AG20443 (cell line): ENCODE data around the gene RUNX1.
A peak's percentile ranks its signal among the peaks of the same experiment; 100 is the strongest.

Experiments
- DNase-seq: peaks from one replicate; pipeline ENCODE4 v3.0.0; 2012; ENCODE audit warnings: low spot score, mixed read lengths

Gene RUNX1

GRCh38 chr21:35059742-35060141 lies 10.6 kb upstream of the RUNX1 start:
- DNase-seq = no peak

GRCh38 chr21:35058058-35058457 lies 9.0 kb upstream of the RUNX1 start:
- no peak for DNase-seq

GRCh38 chr21:35057428-35057827 lies 8.3 kb upstream of the RUNX1 start:
- no peak for DNase-seq

- no peak for DNase-seq
Measured at GRCh38 chr21:35053356-35054096, 4.4 kb upstream of the RUNX1 start.

- DNase-seq = no peak
Measured at GRCh38 chr21:35052801-35053200, 3.7 kb upstream of the RUNX1 start.

GRCh38 chr21:35051287-35051818 lies 2.3 kb upstream of the RUNX1 start:
- peak; percentile 90 for DNase-seq

- peak; percentile 24 for DNase-seq
Measured at GRCh38 chr21:35050348-35051286, 1.5 kb upstream of the RUNX1 start.

- peak; percentile 25 for DNase-seq
Measured at GRCh38 chr21:35048183-35048601, 910 bp downstream of the RUNX1 start.

GRCh38 chr21:35046880-35047229 lies 2.2 kb downstream of the RUNX1 start:
- peak; percentile 68 for DNase-seq

GRCh38 chr21:35046263-35046624 lies 2.9 kb downstream of the RUNX1 start:
- DNase-seq = no peak

GRCh38 chr21:35045542-35046262 lies 3.4 kb downstream of the RUNX1 start:
- DNase-seq = no peak

- no peak for DNase-seq
Measured at GRCh38 chr21:35044770-35045541, 4.1 kb downstream of the RUNX1 start.

GRCh38 chr21:35044128-35044527 lies 5.0 kb downstream of the RUNX1 start:
- DNase-seq = no peak

GRCh38 chr21:35043549-35043948 lies 5.6 kb downstream of the RUNX1 start:
- DNase-seq = no peak

- no peak for DNase-seq
Measured at GRCh38 chr21:35042836-35043235, 6.3 kb downstream of the RUNX1 start.

- no peak for DNase-seq
Measured at GRCh38 chr21:35041881-35042280, 7.2 kb downstream of the RUNX1 start.

- no peak for DNase-seq
Measured at GRCh38 chr21:35041122-35041521, 8.0 kb downstream of the RUNX1 start.

GRCh38 chr21:35039595-35040289 lies 9.4 kb downstream of the RUNX1 start:
- DNase-seq = no peak

GRCh38 chr21:35038772-35039319 lies 10.3 kb downstream of the RUNX1 start:
- DNase-seq = no peak

- no peak for DNase-seq
Measured at GRCh38 chr21:35037384-35037765, 11.7 kb downstream of the RUNX1 start.
